AG10803 (cell line): ENCODE results near the gene CTU1.
A peak's percentile ranks its signal among the peaks of the same experiment; 100 is the strongest.

Source experiments
- DNase-seq: peaks from one replicate; pipeline ENCODE4 v3.0.0; 2010; ENCODE audit warnings: low read depth
- H3K4me3 ChIP-seq: 2 replicates; pipeline ENCODE4 v1.5.1; 2011; ENCODE audit warnings: mild to moderate bottlenecking, low read length, control low read depth
- CTCF ChIP-seq: conservative IDR thresholded peaks from 2 replicates; pipeline ENCODE4 v1.5.1; 2011; ENCODE audit warnings: mild to moderate bottlenecking, low read length, control low read depth, inconsistent platforms

CTU1 gene

GRCh38 chr19:51097166-51097738 is 11.0 kb downstream of the CTU1 start:
- peak; percentile 50 for DNase-seq
- peak; percentile 65 for TF ChIP-seq CTCF
- no peak overlapping the region for H3K4me3 ChIP-seq

DNA sequence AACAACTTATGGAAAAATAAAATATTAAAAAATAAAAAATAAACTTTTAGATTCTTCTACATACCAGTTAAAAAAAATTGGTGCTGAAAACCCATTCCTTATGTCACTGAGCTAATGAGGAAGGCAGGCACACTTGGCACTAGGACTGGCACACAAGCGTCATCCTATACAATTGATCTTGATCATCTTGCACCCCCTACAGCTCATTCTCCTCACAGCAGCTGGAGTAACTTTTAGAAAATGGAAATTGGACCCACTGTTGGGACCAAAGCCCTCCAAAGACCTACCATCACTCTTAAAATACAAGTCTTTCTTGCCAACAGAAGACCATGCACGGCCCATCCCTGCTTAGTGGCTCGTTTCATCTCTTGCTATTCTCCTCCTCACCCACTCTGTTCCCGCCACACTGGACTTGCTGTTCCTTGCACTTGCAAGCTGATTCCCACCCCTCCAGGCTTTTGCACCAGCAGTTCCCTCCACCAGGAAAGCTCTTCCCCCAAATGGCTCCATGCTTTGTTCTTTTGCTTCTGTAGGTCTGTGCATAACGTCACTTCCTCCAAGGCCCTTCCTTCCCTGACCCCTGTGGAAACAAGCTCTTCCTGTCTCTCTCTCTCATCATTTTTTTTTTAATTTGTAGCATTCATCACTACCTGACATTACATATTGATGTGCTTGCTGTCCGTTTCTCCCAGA is 11.6 kb downstream of the CTU1 start:
- peak; percentile 29 for TF ChIP-seq CTCF
- DNase-seq, result no peak
- H3K4me3 ChIP-seq, result no peak overlapping the region

GRCh38 chr19:51094696-51095279 is 13.4 kb downstream of the CTU1 start:
- no peak overlapping the region for H3K4me3 ChIP-seq
- no peak for DNase-seq
- TF ChIP-seq CTCF, result peak; percentile 56

GRCh38 chr19:51093510-51094345 is 14.5 kb downstream of the CTU1 start:
- TF ChIP-seq CTCF, result no peak
- DNase-seq, result no peak
- H3K4me3 ChIP-seq, result no peak overlapping the region

DNA sequence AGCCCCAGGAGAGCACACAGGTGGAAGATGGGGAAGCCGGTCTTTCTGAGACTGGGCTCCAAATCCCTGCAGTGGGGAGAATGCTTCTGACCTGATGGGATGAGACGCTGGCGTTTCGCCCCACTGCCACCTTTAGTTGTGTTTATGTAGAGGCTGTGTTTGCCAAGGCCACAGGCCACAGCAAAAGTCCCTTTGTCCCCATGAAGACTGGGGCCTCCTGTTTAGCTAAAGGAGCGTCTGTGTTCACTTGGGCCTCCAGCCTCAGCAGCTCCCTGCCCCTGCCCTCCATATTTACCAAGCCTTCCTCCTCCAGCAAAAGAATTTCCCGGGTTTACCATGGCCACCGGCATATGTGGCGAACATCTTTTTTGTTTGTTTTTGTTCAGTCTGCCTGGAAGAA is 15.1 kb downstream of the CTU1 start:
- H3K4me3 ChIP-seq, result no peak overlapping the region
- no peak for DNase-seq
- no peak for TF ChIP-seq CTCF

GRCh38 chr19:51091895-51092873 is 16.0 kb downstream of the CTU1 start:
- TF ChIP-seq CTCF, result no peak
- no peak overlapping the region for H3K4me3 ChIP-seq
- DNase-seq, result no peak
